Adipose tissue (tissue), 3 donors: ENCODE data around the gene HSPA8. TPM values are rescaled to one million over a fixed set of nuclear protein-coding genes. Genes with fewer than 3 reads are reported as not detected.

Source experiments
- H3K27ac ChIP-seq: one replicate; pipeline ENCODE4 v1.5.1; 2013; ENCODE audit warnings: low read depth, low read length
- WGBS, 3 donors: extraction: QIAGEN DNeasy Blood & Tissue Kit; methylation state at CpG; one replicate each; pipeline ENCODE4 v1.1.7; 2013; 5-methylcytosine and 5-hydroxymethylcytosine counted together
- polyA plus RNA-seq, 3 donors: library from polyadenylated mRNA; stranded (reverse); fragments of 200-250 nt; gene quantifications; one replicate each; pipeline ENCODE4 v1.2.3, GENCODE V29; 2013
- donor health status: healthy with polysubstance abuse.
- donor health status: Bipolar disorder and iron deficiency.
- donor health status: healthy.

HSPA8 gene
- polyA plus RNA-seq, 3 donors: 404 to 1,418 (median 864) TPM

DNA sequence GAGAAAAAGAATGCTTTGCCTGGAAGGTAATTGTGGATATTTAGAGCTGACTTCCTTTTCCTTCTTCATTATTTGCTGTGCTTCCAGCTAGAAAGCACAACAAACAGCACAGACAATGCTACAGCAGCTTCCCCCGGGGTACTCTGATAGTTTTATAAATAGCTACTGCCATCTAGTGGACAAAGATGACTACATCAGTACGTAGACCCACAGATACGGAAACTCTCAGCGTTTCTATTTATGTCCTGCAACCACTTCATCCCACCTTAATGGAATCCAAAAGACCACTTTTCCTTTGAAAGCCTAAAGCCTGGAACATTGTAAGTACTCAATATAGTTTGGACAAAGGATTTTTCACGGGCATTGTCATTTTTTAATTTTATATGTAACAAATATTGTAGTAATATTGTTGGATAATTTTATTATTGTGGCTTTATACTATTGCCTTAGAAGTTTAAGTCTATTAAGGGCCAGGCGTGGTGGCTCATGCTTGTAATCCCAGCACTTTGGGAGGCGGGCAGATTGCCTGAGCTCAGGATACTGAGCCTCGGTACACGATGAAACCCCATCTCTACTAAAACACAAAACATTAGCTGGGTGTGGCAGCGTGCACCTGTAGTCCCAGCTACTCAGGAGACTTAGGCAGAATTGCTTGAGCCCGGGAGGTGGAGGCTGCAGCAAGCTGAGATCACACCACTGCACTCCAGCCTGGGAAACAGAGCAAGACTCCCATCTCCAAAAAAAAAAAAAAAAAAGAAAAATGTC lies 7.5 kb downstream of the HSPA8 start:
- 31 to 33% (median 32%) methylated on average over 11 of the region's 11 CpGs for WGBS, 3 donors
- H3K27ac ChIP-seq: no peak overlapping the region

- H3K27ac ChIP-seq: no peak overlapping the region
- WGBS, 3 donors: 83 to 93% (median 86%) methylated on average over 5 of the region's 5 CpGs
Observed at GRCh38 chr11:123052901-123053721, 8.8 kb downstream of the HSPA8 start.

GRCh38 chr11:123051634-123052033 lies 10.3 kb downstream of the HSPA8 start:
- H3K27ac ChIP-seq: no peak overlapping the region
- 98 to 99% (median 98%) methylated on average over 4 of the region's 4 CpGs for WGBS, 3 donors

GRCh38 chr11:123051146-123051545 lies 10.8 kb downstream of the HSPA8 start:
- no peak overlapping the region for H3K27ac ChIP-seq
- WGBS, 3 donors: 92 to 99% (median 98%) methylated on average over 9 of the region's 9 CpGs

DNA sequence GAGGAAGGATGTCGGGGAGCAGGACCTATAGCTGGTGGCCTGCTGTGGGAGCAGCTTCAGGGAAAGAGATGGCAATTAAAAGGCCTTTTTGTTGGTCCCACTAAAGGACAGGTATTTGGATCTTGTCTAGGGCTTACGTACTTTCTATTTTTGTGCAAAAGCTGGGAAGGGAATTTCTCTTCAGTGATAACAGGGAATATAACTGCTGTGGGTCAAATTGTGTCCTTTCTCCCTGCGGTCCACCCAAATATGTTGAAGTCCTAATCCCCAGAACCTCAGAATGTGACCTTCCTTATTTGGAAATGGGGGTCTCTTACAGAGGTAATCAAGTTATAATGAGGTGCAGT lies 14.0 kb downstream of the HSPA8 start:
- no peak overlapping the region for H3K27ac ChIP-seq
- 85 to 95% (median 94%) methylated on average over 3 of the region's 3 CpGs for WGBS, 3 donors

DNA sequence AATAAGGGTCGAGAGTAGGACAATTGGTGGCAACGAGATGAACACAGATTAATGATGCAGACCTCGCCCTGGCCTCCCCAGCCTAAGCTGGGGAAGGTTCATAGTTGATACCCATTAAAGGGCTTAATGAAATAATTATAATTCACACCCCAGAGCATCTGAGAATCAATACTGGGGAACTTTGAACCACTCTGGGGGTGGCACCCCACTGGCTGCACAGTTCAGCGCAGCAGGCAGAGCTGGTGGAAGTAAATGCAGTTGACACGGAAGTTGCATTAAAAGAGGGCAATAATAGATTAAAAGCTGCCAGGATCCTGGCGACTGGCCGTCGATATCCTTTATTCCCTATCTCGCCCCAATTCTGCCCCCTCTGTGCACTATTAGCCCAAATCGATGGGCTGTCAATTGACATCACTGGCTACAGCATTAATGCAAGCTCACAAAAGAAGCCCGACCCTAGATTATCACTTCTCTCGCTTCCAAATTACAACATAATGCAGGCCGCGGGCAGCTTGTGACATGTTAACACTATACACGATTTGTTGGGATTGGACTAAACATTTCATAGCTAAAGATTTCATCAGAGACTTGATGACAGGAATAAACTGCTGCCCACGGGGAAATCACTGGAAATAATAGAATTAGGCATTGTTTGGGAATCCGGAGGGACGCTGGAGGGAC lies 14.5 kb downstream of the HSPA8 start:
- H3K27ac ChIP-seq: no peak overlapping the region

GRCh38 chr11:123046473-123047259 lies 15.3 kb downstream of the HSPA8 start:
- WGBS, 3 donors: 72 to 74% (median 74%) methylated on average over 5 of the region's 5 CpGs
- H3K27ac ChIP-seq: no peak overlapping the region

More for the DNA sequence above, 14.5 kb downstream of the HSPA8 start:
- WGBS, 3 donors: 78 to 81% (median 80%) methylated on average over 18 of the region's 18 CpGs

DNA sequence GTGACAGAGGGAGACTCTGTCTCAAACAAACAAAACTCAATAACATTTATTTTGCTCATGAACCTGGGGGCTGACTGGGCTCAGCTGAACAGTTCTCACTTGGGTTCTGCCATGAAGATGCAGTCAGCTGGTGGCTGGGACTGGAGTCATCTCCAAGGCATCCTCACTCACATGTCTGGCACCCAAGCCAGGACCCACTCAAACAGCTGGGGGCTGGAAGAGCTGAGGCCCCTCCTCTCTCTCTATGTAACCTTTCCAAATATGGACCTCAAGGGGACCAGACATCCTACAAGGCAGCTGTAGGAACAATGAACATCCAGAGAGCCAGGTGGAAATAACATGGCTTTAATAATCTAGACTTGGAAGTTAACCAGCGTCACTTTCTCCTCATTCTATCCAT lies 16.8 kb downstream of the HSPA8 start:
- no peak overlapping the region for H3K27ac ChIP-seq
- 92 to 97% (median 95%) methylated on average over 1 of the region's 1 CpG for WGBS, 3 donors

DNA sequence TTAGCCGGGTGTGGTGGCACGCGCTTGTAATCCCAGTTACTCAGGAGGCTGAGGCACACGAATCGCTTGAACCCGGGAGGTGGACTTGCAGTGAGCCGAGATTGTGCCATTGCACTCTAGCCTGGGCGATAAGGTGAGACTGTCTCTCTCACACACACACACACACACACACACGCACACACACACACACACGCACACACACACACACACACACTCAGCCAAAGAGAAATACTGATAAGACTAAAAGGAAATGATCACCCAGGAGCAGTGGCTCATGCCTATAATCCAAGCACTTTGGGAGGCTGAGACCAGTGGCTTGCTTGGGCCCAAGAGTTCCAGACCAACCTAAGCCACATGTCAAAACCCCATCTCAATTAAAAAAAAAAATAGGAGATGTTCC lies 20.8 kb downstream of the HSPA8 start:
- no peak overlapping the region for H3K27ac ChIP-seq
- 87 to 97% (median 91%) methylated on average over 9 to 10 of the region's 10 CpGs for WGBS, 3 donors

GRCh38 chr11:123040111-123040432 lies 21.9 kb downstream of the HSPA8 start:
- WGBS, 3 donors: 38 to 55% (median 45%) methylated on average over 11 of the region's 11 CpGs
- H3K27ac ChIP-seq: no peak overlapping the region

DNA sequence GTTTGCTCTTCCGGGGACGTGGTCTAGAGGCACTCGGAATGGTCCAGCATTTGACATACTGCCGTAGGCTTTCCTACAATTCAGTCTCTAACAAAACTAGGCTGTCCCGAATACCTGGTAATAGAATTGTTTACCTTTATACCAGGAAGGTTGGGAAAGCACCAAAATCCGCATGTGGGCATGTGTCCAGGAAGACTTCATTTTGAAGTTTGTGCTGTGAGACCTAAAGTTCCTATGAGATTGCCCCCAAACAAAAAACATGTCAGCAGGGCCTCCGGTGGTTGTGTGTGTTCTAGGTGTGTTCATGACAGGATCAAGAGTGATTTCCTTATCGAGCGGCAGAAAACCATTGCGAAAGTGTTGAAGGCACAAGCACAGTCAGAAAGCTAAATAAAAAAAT lies 26.1 kb downstream of the HSPA8 start:
- no peak overlapping the region for H3K27ac ChIP-seq
- 69 to 83% (median 75%) methylated on average over 10 of the region's 10 CpGs for WGBS, 3 donors

DNA sequence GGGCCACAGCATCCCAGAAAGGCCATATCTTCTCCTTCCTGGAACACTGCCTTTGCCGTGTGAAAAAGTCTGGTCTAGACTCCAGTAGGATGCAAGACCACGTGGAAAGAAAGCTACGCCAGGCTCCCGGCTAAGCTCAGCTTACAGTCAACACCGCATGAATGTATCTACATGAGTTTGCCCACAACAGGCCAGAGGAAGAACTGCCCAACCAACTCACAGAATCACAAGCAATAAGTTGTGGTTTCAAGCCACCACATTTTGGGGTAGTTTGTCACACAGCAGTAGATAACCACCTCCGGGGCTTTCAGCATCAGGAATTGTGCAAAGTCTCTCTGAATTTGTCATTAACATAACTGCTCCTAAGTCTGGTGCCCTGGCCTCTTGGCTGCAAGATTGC lies 27.3 kb downstream of the HSPA8 start:
- 52 to 85% (median 60%) methylated on average over 6 of the region's 6 CpGs for WGBS, 3 donors
- no peak overlapping the region for H3K27ac ChIP-seq

- no peak overlapping the region for H3K27ac ChIP-seq
- WGBS, 3 donors: 42 to 51% (median 47%) methylated on average over 10 of the region's 10 CpGs
Observed at GRCh38 chr11:123033895-123034294, 28.0 kb downstream of the HSPA8 start.

- WGBS, 3 donors: 61 to 90% (median 76%) methylated on average over 4 of the region's 4 CpGs
- H3K27ac ChIP-seq: no peak overlapping the region
Observed at GRCh38 chr11:123030517-123030916, 31.4 kb downstream of the HSPA8 start.

- WGBS, 3 donors: 36 to 59% (median 36%) methylated on average over 2 of the region's 2 CpGs
- no peak overlapping the region for H3K27ac ChIP-seq
Observed at GRCh38 chr11:123020968-123021367, 41.0 kb downstream of the HSPA8 start.

GRCh38 chr11:123018702-123019101 lies 43.2 kb downstream of the HSPA8 start:
- WGBS, 3 donors: 71 to 78% (median 78%) methylated on average over 9 of the region's 9 CpGs
- H3K27ac ChIP-seq: no peak overlapping the region

DNA sequence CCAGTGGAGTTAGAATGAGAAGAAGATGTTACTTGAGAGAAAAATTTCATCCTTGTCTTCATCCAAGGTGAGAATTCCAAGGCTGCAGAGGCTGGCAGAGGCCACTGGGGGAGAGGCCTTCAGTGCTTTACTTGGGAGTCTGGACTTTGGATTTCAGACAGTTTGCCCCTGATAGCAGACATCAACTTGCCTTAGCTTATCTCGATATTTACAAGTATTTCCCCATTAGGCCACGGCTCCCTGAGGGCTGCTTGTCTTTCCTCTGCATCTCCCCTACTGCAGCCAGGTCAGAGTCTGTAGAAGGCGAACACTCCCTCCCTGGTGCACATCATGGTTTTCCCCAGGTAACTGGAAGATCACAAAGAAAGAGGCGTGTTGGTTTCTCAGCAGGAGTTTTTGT lies 50.4 kb downstream of the HSPA8 start:
- no peak overlapping the region for H3K27ac ChIP-seq
- WGBS, 3 donors: 45 to 68% (median 66%) methylated on average over 4 of the region's 4 CpGs
